ENCODE results near the gene MT4.

MT4 gene

DNA sequence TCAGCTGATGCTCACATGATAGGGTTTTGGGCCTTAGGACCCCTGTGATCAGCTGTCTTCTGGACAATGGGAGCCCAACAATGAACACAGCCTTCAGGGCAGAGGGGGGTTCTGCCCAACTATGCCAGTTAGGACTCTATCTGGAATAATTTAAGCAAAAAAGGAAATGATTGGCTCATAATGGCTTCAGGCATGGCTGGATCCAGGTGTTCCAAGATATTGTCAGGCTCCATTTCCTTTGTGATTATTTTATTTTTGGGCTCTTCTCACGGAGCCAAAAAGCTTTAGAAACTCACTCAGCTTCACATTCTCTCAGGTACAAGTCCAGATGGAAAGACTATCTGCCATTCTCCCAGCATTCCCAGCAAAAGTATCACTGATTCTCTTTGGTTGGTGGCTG is 40.6 kb downstream of the MT4 start:
- DNase-seq: no peak

DNA sequence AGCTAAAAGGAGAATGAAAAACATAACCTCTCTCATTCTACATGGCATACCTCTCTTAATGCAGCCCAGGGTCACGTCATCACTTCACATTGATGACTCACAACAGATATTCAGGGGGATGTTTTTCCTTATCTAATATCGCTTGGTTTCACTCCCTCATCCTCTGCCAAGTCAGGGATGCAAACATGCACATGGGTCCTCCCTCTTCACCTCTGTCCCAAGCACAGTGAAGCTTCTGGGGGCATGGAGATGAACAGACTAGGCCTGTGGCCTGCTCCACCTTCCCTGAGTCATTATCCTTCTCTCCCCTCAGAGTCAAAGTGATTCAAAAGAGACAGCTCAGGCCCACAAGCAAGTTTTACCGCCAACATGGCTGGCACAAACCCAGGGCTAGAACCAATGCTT is 41.2 kb downstream of the MT4 start:
- peak; percentile 37 for DNase-seq

DNA sequence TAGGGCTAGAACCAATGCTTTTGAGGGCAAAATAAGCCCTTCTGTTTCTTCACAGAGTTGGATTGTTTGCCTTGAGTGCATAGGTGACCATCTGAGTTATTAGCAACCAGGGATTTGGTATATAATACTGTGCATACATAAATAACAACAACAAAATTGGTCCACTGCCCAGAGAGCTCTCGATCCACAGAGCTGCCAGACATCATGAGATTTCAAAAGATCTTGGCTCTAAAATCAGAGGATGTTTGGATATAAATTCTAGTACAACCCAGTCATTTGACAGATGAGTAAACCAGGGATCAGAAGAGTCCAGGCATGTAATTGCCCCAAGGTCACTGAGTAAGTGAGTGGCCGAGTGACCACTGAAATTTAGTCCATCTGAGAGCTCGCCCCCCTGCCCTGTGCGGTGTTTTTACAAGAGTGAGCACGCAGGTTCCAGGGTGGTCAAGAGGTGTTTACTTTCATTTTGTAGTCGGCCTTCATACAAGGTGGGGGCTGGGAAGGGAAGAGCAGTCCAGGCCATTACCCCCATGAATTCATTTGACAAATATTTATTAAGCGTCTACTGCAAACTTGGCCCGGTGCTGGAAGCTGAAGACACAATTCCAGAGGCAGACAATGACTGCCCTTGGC is 41.7 kb downstream of the MT4 start:
- no peak for DNase-seq

DNA sequence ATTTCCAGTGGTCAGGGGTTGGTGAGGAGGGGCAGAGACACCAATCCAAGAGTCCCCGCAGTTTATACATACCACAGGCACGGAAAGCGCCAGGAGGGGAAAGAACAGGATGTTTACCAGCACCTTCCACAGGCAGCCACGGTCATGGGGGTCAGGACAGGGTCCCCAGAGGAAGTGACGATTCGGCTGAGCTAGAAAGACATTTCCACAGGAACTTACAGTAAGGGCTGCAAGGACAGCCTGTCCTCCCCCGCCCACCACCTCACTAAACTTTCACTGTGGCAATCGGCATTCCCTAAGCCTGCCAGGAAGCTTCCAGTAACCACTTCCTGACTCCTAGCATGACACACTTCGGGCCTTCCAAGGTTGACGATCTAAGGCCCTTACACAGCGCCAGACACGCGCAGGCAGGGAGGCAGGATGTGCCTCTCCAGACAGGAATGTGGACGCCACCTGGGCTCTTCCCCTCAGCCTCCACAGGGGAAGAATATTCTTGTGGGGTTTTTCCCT is 42.3 kb downstream of the MT4 start:
- no peak for DNase-seq

DNA sequence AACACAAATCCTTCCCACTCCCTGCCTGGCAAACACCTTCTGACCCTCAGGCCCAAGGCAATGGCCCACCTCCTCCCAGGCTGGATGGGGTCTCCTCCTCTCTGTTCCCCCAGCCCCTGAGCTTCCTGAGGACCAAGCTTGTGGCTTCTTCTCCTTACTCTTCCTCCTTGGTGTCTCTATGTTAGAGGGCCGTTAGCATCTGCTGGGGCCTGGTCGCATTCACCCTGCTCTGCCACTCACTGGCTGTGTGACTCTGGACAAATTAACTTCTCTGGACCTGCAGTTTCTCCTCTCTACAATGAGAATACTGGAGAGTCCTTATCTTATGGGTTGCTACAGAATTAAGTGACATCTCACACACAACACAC is 42.8 kb downstream of the MT4 start:
- no peak for DNase-seq

DNA sequence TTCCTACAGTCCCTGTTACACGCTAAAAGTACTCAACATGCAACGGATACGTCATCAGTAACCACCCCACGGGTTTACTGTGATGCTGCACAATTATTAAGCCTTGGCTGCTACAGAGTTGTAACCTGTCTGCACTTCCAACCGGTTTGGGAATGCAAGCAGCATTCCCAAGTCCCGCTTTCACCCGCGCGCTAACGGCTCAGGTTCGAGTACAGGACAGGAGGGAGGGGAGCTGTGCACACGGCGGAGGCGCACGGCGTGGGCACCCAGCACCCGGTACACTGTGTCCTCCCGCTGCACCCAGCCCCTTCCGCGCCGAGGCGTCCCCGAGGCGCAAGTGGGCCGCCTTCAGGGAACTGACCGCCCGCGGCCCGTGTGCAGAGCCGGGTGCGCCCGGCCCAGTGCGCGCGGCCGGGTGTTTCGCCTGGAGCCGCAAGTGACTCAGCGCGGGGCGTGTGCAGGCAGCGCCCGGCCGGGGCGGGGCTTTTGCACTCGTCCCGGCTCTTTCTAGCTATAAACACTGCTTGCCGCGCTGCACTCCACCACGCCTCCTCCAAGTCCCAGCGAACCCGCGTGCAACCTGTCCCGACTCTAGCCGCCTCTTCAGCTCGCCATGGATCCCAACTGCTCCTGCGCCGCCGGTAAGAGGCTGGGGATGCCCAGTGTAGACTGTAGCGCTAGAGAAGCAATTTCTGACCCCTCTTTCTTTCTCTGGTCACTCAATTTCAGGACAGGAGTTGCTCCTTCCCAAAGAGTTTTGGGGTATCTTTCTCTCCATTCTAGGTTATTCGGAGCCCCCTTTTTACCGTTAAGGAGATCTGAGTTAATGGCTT is 43.4 kb downstream of the MT4 start, which contains the start of gene MT2A:
Gene MT2A (plus strand): TSS at position 542 of the 833 bp plus-strand sequence. CDS start 72 bp downstream, at position 614.
- DNase-seq: peak; percentile 95

DNA sequence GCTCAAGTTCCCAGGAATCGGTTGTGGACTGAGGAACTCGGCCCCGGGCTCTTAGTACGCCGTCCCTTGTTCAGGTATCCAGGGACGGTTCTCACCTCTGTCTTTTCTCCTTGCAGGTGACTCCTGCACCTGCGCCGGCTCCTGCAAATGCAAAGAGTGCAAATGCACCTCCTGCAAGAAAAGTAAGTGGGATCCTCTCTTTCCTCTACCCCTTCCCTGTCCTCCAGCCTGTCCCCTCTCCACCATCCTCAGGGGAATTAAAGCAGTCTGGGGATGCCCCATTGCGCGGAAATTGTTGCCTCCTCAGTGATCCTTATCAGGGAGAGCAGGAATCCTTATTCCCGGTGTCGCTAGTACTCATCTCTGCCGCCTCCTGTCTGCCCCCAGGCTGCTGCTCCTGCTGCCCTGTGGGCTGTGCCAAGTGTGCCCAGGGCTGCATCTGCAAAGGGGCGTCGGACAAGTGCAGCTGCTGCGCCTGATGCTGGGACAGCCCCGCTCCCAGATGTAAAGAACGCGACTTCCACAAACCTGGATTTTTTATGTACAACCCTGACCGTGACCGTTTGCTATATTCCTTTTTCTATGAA is 44.1 kb downstream of the MT4 start:
- peak; percentile 26 for DNase-seq

DNA sequence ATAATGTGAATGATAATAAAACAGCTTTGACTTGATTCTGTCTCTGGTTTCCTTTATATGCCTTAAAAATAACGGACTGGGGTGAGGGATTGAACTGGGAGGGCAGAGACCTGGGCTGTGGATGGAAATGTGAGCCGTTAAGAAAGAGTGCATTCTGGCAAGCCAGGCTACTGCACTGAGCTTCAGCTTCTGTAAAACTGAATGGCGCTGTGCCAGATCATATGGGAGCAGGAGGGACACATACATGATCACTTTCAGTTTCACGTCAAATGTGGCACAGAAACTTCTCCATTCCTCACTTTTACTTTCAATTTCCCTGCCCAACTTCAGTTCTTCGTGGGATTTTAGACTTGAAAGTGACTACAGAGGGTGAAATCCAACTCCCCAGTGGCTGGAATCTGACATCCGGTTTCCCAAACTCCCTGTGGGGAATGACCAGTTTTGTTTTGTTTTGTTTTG is 44.6 kb downstream of the MT4 start:
- DNase-seq: peak; percentile 88

DNA sequence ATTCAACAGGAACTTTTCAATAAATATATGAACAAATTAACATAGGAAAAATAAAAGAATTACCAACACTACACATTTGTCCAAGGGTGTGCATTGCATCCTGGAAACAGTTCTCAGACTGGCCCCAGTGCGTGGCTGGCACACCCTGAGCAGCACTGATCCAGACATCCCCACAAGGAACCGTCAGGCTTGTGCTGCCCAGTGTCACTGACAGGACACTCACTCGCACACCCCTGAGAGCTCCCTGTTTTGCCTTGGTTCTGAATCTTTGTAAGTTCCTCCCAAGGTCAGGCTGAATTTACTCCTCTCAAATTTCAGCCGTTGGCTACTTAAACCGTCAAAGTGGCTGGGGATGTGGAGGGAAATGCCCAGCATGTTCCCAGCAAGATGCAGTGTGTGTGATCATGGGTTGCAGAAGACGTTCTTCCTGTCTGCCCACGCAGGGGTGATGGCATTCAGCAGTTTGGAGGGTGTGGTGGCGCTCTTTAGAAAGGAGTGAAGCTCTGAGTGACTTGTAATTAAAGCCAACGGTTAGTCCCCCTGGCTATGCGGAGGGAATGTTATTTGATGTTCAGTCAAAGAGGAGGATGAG is 45.2 kb downstream of the MT4 start:
- DNase-seq: peak; percentile 88

DNA sequence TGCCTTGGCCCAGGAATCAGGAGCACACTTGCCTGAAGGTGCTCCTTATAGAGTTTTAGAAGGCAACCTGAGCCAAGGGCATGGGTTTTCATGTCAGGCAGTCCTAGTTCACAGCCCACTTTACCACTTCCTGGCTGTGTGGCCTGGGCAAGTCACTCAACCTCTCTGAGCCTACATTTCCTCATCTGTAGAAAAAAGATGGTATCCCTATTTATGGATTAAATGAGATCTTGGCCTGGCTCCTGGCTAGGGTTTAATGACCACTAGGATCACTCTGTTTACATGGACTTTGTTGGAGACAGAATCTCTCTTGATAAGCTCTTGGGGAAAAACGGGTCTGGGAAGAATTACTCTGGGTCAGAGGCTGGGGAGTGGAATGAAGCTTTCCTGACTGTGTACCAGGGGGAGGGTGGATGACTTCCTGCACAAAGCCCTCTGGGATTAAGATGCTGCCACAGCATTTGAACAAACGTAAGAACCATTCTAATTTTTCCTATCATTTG is 45.8 kb downstream of the MT4 start:
- no peak for DNase-seq

DNA sequence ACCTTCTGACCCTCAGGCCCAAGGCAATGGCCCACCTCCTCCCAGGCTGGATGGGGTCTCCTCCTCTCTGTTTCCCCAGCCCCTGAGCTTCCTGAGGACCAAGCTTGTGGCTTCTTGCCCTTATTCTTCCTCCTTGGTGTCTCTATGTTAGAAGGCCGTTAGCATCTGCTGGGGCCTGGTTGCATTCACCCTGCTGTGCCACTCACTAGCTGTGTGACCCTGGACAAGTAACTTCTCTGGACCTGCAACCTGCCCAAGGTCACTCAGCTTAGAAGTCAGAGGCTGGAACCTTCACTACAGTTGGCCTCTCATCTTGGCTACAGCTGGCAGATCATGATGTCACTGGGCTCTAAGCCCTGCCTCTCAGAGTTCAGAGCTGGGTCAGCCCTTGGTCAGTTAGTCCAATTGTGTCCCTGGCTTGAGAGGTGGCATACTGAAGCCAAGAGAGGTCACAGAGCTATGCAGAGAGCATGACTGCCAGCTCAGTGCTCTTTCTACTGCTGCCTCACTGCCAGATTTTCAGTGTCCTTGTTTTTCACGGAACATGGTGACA is 46.5 kb downstream of the MT4 start:
- DNase-seq: peak; percentile 28

DNA sequence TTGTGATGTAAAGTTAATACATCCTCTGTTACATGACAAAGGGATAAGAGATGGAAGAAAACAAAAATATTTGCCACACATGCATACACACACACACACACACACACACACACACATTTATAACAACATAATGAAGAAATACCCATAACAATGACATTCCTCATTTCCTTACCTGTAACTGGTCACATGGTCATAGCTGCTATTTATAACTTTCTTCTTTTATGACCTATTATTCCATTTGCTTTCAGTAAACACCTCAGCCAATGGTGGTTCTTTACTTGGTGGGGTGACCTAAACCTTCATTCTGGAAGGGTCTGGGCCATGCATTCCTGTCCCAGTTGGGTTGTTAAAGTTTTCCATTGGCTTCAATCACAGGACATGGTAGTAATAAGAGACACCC is 48.8 kb downstream of the MT4 start:
- DNase-seq: no peak

DNA sequence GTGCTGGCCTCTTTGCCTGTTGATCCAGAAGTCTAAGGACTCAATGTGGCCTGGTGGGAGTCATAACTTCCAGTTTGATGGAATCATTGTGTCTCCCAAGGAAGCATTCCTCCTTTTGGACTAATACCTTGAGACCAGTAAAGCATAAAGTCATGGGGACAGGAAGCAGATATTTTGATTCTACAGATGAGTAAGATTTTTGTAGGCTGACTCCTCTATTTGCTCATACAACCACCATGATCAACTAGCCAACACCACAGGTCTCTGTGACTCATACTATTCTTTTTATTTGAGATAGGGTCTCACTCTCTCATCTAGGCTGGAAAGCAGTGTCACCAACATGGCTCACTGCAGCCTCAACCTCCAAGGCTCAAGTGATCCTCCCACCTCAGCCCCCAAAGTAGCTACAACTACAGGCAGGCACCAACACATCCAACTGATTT is 49.7 kb downstream of the MT4 start:
- peak; percentile 52 for DNase-seq

DNA sequence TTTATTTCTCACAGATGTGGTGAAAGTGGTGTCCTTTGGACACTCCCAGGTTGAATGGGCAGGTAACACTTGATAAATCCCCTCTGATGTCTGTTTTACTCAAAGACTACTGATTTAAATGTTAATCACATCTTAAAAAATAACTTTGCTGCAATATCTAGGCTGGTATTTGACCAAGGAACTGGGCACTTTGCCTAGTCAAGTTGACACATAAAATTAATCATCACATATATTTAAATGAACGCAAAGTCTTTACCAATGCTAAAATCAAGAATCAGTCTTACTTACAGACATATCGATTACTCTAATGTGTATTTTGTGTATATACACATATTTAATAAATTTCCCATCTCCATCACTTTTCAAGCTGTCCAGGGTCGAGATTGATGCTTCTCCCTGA is 50.5 kb downstream of the MT4 start:
- DNase-seq: no peak

DNA sequence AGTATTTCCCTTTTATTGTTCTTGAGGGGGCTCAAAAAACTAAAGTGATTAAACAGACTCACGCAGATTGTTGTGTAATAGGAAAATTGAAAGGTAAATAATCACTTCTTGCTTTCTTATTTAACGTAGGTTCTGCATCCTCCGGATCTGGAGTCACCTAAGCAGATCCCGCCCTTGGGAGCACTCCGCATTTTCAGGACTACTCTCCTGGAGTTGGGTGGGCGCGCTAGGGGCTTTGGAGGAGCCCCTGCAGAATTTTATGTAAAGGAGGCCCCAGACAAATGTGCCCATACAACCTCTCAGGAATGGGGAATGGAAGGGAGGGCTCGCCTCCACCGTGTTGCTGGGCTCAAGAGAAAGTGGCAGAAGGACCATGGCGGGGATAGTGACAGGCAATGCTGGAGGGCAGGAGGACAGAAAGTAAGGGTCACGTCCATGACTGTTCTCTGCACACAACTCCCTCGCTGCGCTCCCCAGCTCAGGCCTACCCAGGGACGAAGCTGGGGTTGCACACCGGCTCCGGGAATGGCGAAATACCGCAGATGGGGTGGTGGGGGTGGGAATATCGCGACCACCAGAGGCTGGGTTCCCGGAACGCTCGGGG is 51.8 kb downstream of the MT4 start:
- no peak for DNase-seq

DNA sequence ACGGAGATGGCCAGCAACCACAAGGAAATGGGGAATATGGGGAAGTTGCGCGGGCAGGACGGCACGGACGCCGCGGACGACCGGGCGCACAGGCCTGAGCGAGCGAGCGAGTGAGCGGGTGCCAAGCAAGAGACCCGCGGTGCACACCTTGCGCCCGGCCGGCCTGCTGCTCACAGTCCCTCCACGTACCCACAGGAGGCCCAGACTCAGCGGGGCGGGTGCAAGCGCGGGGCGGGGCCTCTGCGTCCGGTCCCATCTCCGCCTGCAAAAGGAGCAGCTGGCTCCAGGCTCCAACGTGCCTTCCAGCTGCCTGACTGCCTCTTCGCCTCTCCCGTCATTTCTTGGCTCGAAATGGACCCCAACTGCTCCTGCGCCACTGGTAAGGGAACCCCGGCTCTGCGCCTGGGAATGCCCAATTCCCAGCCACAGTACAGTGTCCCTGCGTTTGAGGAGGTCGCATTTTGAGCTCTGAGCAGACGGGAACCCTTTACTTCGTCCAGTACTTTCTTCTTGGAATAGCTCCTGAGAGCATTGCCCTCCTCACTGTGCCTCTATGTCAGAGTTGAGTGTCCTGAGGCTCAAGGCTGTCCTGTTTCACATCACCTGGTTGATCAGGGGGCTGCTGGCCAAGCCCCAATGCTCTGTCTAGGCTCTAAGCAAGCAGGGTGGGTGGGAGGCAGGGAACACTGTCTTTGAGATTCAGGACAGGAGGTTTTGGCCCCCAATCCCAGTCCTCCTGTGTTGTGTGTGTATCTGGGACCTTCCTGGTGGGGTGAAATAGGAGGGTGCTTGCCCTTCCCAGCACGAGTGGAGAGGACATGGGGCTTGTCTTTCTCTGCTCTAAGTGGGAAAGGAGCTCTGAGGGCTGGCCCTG is 52.6 kb downstream of the MT4 start:
- DNase-seq: peak; percentile 84

DNA sequence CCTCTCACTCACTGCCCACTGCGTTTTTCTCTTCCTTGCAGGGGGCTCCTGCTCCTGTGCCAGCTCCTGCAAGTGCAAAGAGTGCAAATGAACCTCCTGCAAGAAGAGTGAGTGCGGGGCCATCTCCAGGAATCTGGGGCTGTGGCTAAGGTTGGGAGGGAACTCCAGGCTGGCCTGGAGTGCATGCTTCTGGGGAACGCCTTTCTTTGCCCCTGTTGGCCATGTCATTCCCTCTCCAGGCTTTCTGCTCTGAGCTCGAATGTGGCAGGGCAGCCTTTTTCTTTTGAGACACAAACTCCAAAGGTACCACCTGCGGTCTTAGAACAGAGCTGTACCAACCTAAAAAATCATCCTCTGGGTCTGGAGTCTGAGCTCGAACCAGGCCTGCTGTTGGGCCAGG is 53.3 kb downstream of the MT4 start:
- DNase-seq: no peak

Measured in activated CD4-positive, alpha-beta T cell treated with anti-CD3 and anti-CD28 coated beads for 48 hours (primary cell).